Right lobe of liver (tissue), 6 donors: ENCODE data around the gene PPP1R14C. TPM values are rescaled to one million over a fixed set of nuclear protein-coding genes. Genes with fewer than 3 reads are reported as not detected.

Source experiments
- ATAC-seq, 4 donors: fragments of 200-7000 bp; cut with Tn5 transposase; one replicate each; pipeline ENCODE4 v1.9.1; 2020; ENCODE audit warnings: mild to moderate bottlenecking in 4 of 4, moderate library complexity in 4 of 4
- DNase-seq, 3 donors: peaks; one replicate each; pipeline ENCODE4 v3.0.0-alpha.2; 2020
- H3K27ac ChIP-seq, 3 donors: fragments of 200-600 bp; one replicate each; pipeline ENCODE4 v1.8.0; 2022
- H3K27me3 ChIP-seq, 2 donors: fragments of 200-600 bp; one replicate each; pipeline ENCODE4 v1.8.0; 2022
- H3K36me3 ChIP-seq, 4 donors: fragments of 200-600 bp; sonication (generic) in 1 of 4; one replicate each; pipeline versions ENCODE4 v1.5.1 to v1.8.0; 2017 to 2022; ENCODE audit warnings: control low read depth in 1 of 4
- H3K4me1 ChIP-seq, 4 donors: fragments of 200-600 bp; sonication (generic) in 1 of 4; one replicate each; pipeline versions ENCODE4 v1.5.1 to v1.8.0; 2017 to 2022; ENCODE audit warnings: control low read depth in 1 of 4
- H3K4me3 ChIP-seq, 3 donors: fragments of 200-600 bp; one replicate each; pipeline ENCODE4 v1.8.0; 2022
- H3K9me3 ChIP-seq, 4 donors: fragments of 200-600 bp; sonication (generic) in 1 of 4; one replicate each; pipeline versions ENCODE4 v1.5.1 to v1.8.0; 2017 to 2022; ENCODE audit warnings: control low read depth in 1 of 4
- CTCF ChIP-seq, 4 donors: fragments of 200-600 bp in 3 of 4; fragments of 450-650 bp in 1 of 4; IDR thresholded peaks; one replicate each; pipeline versions ENCODE4 v1.5.1 to v1.8.0; 2016 to 2022; ENCODE audit warnings: antibody characterized with exemption in 4 of 4, mild to moderate bottlenecking in 2 of 4
- POLR2A ChIP-seq: fragments of 450-650 bp; IDR thresholded peaks from one replicate; pipeline ENCODE4 v1.6.1; 2017; ENCODE audit warnings: antibody characterized with exemption, mild to moderate bottlenecking
- WGBS: methylation state at CpG from one replicate; pipeline ENCODE4 v1.1.6; 2018; ENCODE audit warnings: low coverage, low lambda C conversion rate; ENCODE audit not compliant: insufficient coverage; ENCODE audit errors: missing lambda C conversion rate; 5-methylcytosine and 5-hydroxymethylcytosine counted together
- intact Hi-C, 2 donors: fragments of 100-400 bp; cut with DNase I; formaldehyde crosslinking; loops; one replicate each; pipeline versions ENCODE4 v1.11.2 to v1.14.1; 2022
- total RNA-seq, 6 experiments: library from RNA; depleted of rRNA in 2 of 6; stranded (reverse); fragments of >200 nt in 2 of 6; fragmentation: NEBNext Ultra II Directional in 3 of 6; extraction: Animal tissue kit (Norgen Biotek cat#: 25700) in 3 of 6; gene quantifications; one replicate each; pipeline versions ENCODE4 v1.1.0 to v1.2.4, GENCODE V29; 2016 to 2023
- donor health status: DM: no; HTN: yes; CAD: no.
- donor health status: DM: no; HTN: no; CAD: no.
- donor health status: DM: no; HTN: no; CAD: no.
- donor health status: DM: no; HTN: yes; CAD: no.
- donor health status: DM: no; HTN: yes; CAD: no.

Gene PPP1R14C
- total RNA-seq, 6 experiments from 2014 or later: not detected

GRCh38 chr6:150140236-150140969 lies 2.4 kb upstream of the PPP1R14C start:
- Histone ChIP-seq H3K9me3 (no peaks in the 10 kb centered on the region), H3K27me3 (peaks cover 3 to 11% of the 10 kb centered on the region in 2 donors), H3K36me3 (no peaks in the 10 kb centered on the region), H3K4me1 (peaks cover 0 to 16% (median 0%) of the 10 kb centered on the region in 4 donors), H3K4me3 (no peak overlapping the region), H3K27ac (no peak overlapping the region)
- WGBS: 67% methylated on average over 6 of the region's 6 CpGs
- no peak for TF ChIP-seq CTCF (IDR thresholded peaks at IDR 0.05)
- DNase-seq (no peak), ATAC-seq (no peak)
- intact Hi-C loops: no loop called here

- intact Hi-C loops: no loop called here
- TF ChIP-seq POLR2A: no peak
- TF ChIP-seq CTCF (IDR thresholded peaks at IDR 0.05): no peak
- 6% methylated on average over 18 of the region's 25 CpGs for WGBS
- ATAC-seq (no peak), DNase-seq (no peak)
- peak overlapping the region in 1 of 3 donors; percentile 32 for H3K4me3 ChIP-seq
- H3K27me3 ChIP-seq: peaks cover 3 to 11% of the 10 kb centered on the region in 2 donors
- H3K4me1 ChIP-seq: peaks cover 0 to 16% (median 0%) of the 10 kb centered on the region in 4 donors
- no peak overlapping the region for H3K27ac ChIP-seq
- no peaks in the 10 kb centered on the region for H3K36me3 ChIP-seq
- no peaks in the 10 kb centered on the region for H3K9me3 ChIP-seq
These were observed 661 bp upstream of the PPP1R14C start for GRCh38 chr6:150142097-150142669.

- no peak for DNase-seq
- Histone ChIP-seq H3K27me3 (peaks cover 3 to 11% of the 10 kb centered on the region in 2 donors), H3K4me3 (peak overlapping the region in 1 of 3 donors; percentile 32), H3K36me3 (no peaks in the 10 kb centered on the region), H3K4me1 (peaks cover 0 to 16% (median 0%) of the 10 kb centered on the region in 4 donors), H3K27ac (no peak overlapping the region), H3K9me3 (no peaks in the 10 kb centered on the region)
- intact Hi-C loops: no loop called here
- TF ChIP-seq CTCF (IDR thresholded peaks at IDR 0.05) (no peak), POLR2A (no peak)
- WGBS: 13% methylated on average over 9 of the region's 53 CpGs
- ATAC-seq: peak in 1 of 4 donors; percentile 17
These were observed 861 bp downstream of the PPP1R14C start for GRCh38 chr6:150143516-150144293.

- TF ChIP-seq POLR2A (no peak), CTCF (IDR thresholded peaks at IDR 0.05) (no peak)
- Histone ChIP-seq H3K27me3 (peaks cover 3 to 11% of the 10 kb centered on the region in 2 donors), H3K4me1 (peaks cover 0 to 16% (median 0%) of the 10 kb centered on the region in 4 donors), H3K36me3 (no peaks in the 10 kb centered on the region), H3K27ac (no peak overlapping the region), H3K4me3 (no peak overlapping the region), H3K9me3 (no peaks in the 10 kb centered on the region)
- DNase-seq (no peak), ATAC-seq (no peak)
- WGBS: 11% methylated on average over 6 of the region's 6 CpGs
- intact Hi-C loops: no loop called here
These were observed 1.5 kb downstream of the PPP1R14C start for GRCh38 chr6:150144294-150144868.
